ENCODE results near the gene PAPPA. TPM values are rescaled to one million over a fixed set of nuclear protein-coding genes. Genes with fewer than 3 reads are reported as not detected.

Gene PAPPA
- 21.4 to 40.2 TPM (median 33.9 TPM) in 5 replicates for total RNA-seq (2022; extraction: Qiagen RNA extraction)

GRCh38 chr9:116153765-116154333 is at the start of gene PAPPA:
Gene PAPPA, plus strand, starts transcription at chr9:116153791. Its CDS starts 382 bp downstream, at chr9:116154173.

